Heart left ventricle (tissue), 16 donors: Measurements from ENCODE around the gene CACYBP. TPM values are rescaled to one million over a fixed set of nuclear protein-coding genes. Genes with fewer than 3 reads are reported as not detected.

Source experiments
- ATAC-seq, 4 donors: fragments of 200-7000 bp; cut with Tn5 transposase; one replicate each; pipeline ENCODE4 v1.9.1; 2020 to 2022; ENCODE audit warnings: moderate library complexity in 4 of 4, mild to moderate bottlenecking in 3 of 4, moderate number of reproducible peaks in 1 of 4
- DNase-seq, 5 donors: peaks; one replicate each; pipeline ENCODE4 v3.0.0-alpha.2; 2020
- H3K27ac ChIP-seq, 12 donors: fragments of 200-600 bp; sonication (generic) in 4 of 12; one replicate each; pipeline versions ENCODE4 v1.5.0 to v1.8.0; 2016 to 2022; ENCODE audit warnings: mild to moderate bottlenecking in 2 of 12
- H3K27me3 ChIP-seq, 9 donors: fragments of 200-600 bp; sonication (generic) in 2 of 9; one replicate each; pipeline versions ENCODE4 v1.5.1 to v1.8.0; 2016 to 2022; ENCODE audit warnings: mild to moderate bottlenecking in 3 of 9
- H3K36me3 ChIP-seq, 9 donors: fragments of 200-600 bp; sonication (generic) in 2 of 9; one replicate each; pipeline versions ENCODE4 v1.5.0 to v1.8.0; 2018 to 2022; ENCODE audit warnings: mild to moderate bottlenecking in 2 of 9
- H3K4me1 ChIP-seq, 12 donors: fragments of 200-600 bp; sonication (generic) in 4 of 12; one replicate each; pipeline versions ENCODE4 v1.5.0 to v1.8.0; 2016 to 2022; ENCODE audit warnings: mild to moderate bottlenecking in 3 of 12
- H3K4me3 ChIP-seq, 12 donors: fragments of 200-600 bp; sonication (generic) in 4 of 12; one replicate each; pipeline versions ENCODE4 v1.5.0 to v1.8.0; 2017 to 2022; ENCODE audit warnings: mild to moderate bottlenecking in 9 of 12, moderate library complexity in 4 of 12
- H3K9me3 ChIP-seq, 12 donors: fragments of 200-600 bp; sonication (generic) in 4 of 12; one replicate each; pipeline versions ENCODE4 v1.5.0 to v1.8.0; 2016 to 2022; ENCODE audit warnings: mild to moderate bottlenecking in 1 of 12
- POLR2A ChIP-seq, 2 donors: fragments of 450-650 bp; IDR thresholded peaks; one replicate each; pipeline ENCODE4 v1.6.1; 2017; ENCODE audit warnings: antibody characterized with exemption in 2 of 2, mild to moderate bottlenecking in 2 of 2, moderate library complexity in 2 of 2
- whole genome bisulfite sequencing, 4 donors: extraction: QIAGEN DNeasy Blood & Tissue Kit in 2 of 4; methylation state at CpG; one replicate each; pipeline versions ENCODE4 v1.1.5 to v1.1.7; 2013 to 2018; 5-methylcytosine and 5-hydroxymethylcytosine counted together
- intact Hi-C, 10 donors: fragments of 100-400 bp; cut with DNase I; formaldehyde crosslinking; loops; one replicate each; pipeline versions ENCODE4 v1.11.1 to v1.14.2; 2022
- polyA plus RNA-seq, 2 donors: library from polyadenylated mRNA; stranded (reverse); fragments of 200-250 nt; gene quantifications; one replicate each; pipeline ENCODE4 v1.2.3, GENCODE V29; 2013
- total RNA-seq, 9 donors: library from RNA; depleted of rRNA in 2 of 9; stranded (reverse); fragments of >200 nt in 2 of 9; fragmentation: NEBNext Ultra II Directional in 3 of 9; extraction: Animal tissue kit (Norgen Biotek cat#: 25700) in 3 of 9; gene quantifications; one replicate each; pipeline versions ENCODE4 v1.1.0 to v1.2.4, GENCODE V29; 2016 to 2023
- TF ChIP-seq, protein P1 (sequence below), 12 donors: fragments of 200-600 bp; sonication (generic) in 4 of 12; IDR thresholded peaks; one replicate each; pipeline versions ENCODE4 v1.5.0 to v1.8.0; 2018 to 2022; ENCODE audit warnings: antibody characterized with exemption in 12 of 12, mild to moderate bottlenecking in 5 of 12
- donor health status: ischemic (EF 13 %, LVEDD 7.1; RV severe dilation, severe dysfunction).
- donor health status: healthy with polysubstance abuse.
- donor health status: DM: no; HTN: yes; CAD: no.
- donor health status: DM: no; HTN: no; CAD: no.
- donor health status: ischemic (EF 25% LVEDD 6.9; RV normal size, moderate dysfunction).
- donor health status: ischemic (EF 25% LVEDD 5.7; RV mildly dilated, moderate dysfunction).
- donor health status: healthy.
- donor health status: DM: yes; HTN: yes; CAD: no.
- donor health status: ischemic (EF 35%, LVEDD 5.7; RV mildly dilated, moderate dysfunction).
- donor health status: nonischemic (EF 11% LVEDD 7.7; RV severe dilation, severe dysfunction).
- donor health status: DM: yes; HTN: yes; CAD: no.
- donor health status: PGD.
- donor health status: ischemic (EF 29% LVEDD 5.4; RV normal size, mild dysfunction).
- donor health status: nonischemic (EF 23%, LVEDD 6.1; RV moderate dilation, normal function).

Gene CACYBP
- total and polyA plus RNA-seq, 11 donors = 30.1 to 170 (median 54.6) TPM

GRCh38 chr1:175045097-175045496 is 45.4 kb downstream of the CACYBP start:
- DNase-seq (no peak), ATAC-seq (no peak)
- intact Hi-C loops = no loop called here
- TF ChIP-seq, protein P1, sequence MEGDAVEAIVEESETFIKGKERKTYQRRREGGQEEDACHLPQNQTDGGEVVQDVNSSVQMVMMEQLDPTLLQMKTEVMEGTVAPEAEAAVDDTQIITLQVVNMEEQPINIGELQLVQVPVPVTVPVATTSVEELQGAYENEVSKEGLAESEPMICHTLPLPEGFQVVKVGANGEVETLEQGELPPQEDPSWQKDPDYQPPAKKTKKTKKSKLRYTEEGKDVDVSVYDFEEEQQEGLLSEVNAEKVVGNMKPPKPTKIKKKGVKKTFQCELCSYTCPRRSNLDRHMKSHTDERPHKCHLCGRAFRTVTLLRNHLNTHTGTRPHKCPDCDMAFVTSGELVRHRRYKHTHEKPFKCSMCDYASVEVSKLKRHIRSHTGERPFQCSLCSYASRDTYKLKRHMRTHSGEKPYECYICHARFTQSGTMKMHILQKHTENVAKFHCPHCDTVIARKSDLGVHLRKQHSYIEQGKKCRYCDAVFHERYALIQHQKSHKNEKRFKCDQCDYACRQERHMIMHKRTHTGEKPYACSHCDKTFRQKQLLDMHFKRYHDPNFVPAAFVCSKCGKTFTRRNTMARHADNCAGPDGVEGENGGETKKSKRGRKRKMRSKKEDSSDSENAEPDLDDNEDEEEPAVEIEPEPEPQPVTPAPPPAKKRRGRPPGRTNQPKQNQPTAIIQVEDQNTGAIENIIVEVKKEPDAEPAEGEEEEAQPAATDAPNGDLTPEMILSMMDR (IDR thresholded peaks at IDR 0.05) = no peak
- no peak for TF ChIP-seq POLR2A (IDR thresholded peaks at IDR 0.05)
- no peaks in the 10 kb centered on the region for H3K36me3 ChIP-seq
- H3K9me3 ChIP-seq = no peaks in the 10 kb centered on the region
- no peak overlapping the region for H3K27ac ChIP-seq
- no peaks in the 10 kb centered on the region for H3K4me1 ChIP-seq
- 92 to 97% (median 94%) methylated on average over 19 of the region's 19 CpGs for WGBS, 4 donors
- H3K4me3 ChIP-seq = no peak overlapping the region
- H3K27me3 ChIP-seq = peaks cover 0 to 13% (median 0%) of the 10 kb centered on the region in 9 donors

GRCh38 chr1:175045519-175045918 is 45.8 kb downstream of the CACYBP start:
- Histone ChIP-seq H3K4me1 (no peaks in the 10 kb centered on the region), H3K4me3 (no peak overlapping the region), H3K9me3 (no peaks in the 10 kb centered on the region), H3K36me3 (no peaks in the 10 kb centered on the region), H3K27me3 (peaks cover 0 to 18% (median 0%) of the 10 kb centered on the region in 9 donors), H3K27ac (no peak overlapping the region)
- DNase-seq = no peak
- TF ChIP-seq, protein P1 (IDR thresholded peaks at IDR 0.05) = no peak
- no peak for TF ChIP-seq POLR2A (IDR thresholded peaks at IDR 0.05)
- WGBS, 4 donors = 92 to 98% (median 97%) methylated on average over 32 of the region's 32 CpGs
- intact Hi-C loops = no loop called here
- ATAC-seq = no peak

DNA sequence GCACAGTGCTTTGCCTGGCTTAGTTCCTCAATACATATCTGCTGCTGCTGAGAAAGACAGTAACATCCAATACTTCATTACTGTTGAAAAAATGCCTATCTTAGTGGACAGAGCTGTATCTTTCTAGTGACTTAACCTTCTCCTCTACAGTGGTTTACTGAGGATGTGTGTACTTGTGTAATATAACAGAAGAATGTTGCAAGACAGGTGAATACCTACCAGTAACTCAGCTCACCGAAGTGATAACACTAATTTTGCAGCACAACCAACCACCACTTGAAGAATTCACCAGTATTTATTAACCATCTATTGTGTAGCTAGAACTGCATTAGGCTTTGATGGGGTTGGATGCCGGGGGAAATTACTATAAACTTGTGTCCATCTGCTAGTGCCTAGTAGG is 51.2 kb downstream of the CACYBP start:
- 91 to 93% (median 92%) methylated on average over 2 of the region's 2 CpGs for WGBS, 4 donors
- Histone ChIP-seq H3K4me1 (no peaks in the 10 kb centered on the region), H3K27me3 (peaks cover 0 to 15% (median 0%) of the 10 kb centered on the region in 9 donors), H3K9me3 (no peaks in the 10 kb centered on the region), H3K27ac (no peak overlapping the region), H3K4me3 (no peak overlapping the region), H3K36me3 (no peaks in the 10 kb centered on the region)
- ATAC-seq = no peak
- TF ChIP-seq POLR2A (IDR thresholded peaks at IDR 0.05) = no peak
- TF ChIP-seq, protein P1 (IDR thresholded peaks at IDR 0.05) = no peak
- no peak for DNase-seq
- intact Hi-C loops = no loop called here

- 78 to 81% (median 81%) methylated on average over 3 of the region's 3 CpGs for WGBS, 4 donors
These were observed 55.0 kb downstream of the CACYBP start for GRCh38 chr1:175054736-175055135.

More at GRCh38 chr1:175054736-175055135, 55.0 kb downstream of the CACYBP start:
- Histone ChIP-seq H3K4me3 (no peak overlapping the region), H3K36me3 (no peaks in the 10 kb centered on the region), H3K9me3 (peaks cover 0 to 18% (median 0%) of the 10 kb centered on the region in 12 donors), H3K27ac (no peak overlapping the region), H3K27me3 (peaks cover 0 to 9% (median 0%) of the 10 kb centered on the region in 9 donors), H3K4me1 (no peaks in the 10 kb centered on the region)
- TF ChIP-seq, protein P1 (IDR thresholded peaks at IDR 0.05) = no peak
- TF ChIP-seq POLR2A (IDR thresholded peaks at IDR 0.05) = no peak
- no peak for ATAC-seq
- no peak for DNase-seq
- intact Hi-C loops = no loop called here

Other genes starting within 250 kb of the CACYBP start
- 10 to 100 TPM; 15.5 to 27.0 (median 22.7) TPM for gene MRPS14, start 23.5 kb downstream of the CACYBP start, total RNA-seq
- gene MRPS14, start 23.5 kb downstream of the CACYBP start, polyA plus RNA-seq = 10 to 100 TPM; 12.4 to 25.0 TPM
- under 1 TPM in 6 of 9 donors, not detected in 3; 0.05 to 0.59 (median 0.19) TPM for gene TNN, start 67.9 kb downstream of the CACYBP start, total RNA-seq
- under 1 TPM; 0.03 to 0.08 TPM for gene TNN, start 67.9 kb downstream of the CACYBP start, polyA plus RNA-seq
- gene KIAA0040, start 192.8 kb downstream of the CACYBP start, total RNA-seq = 10 to 100 TPM; 10.0 to 45.3 (median 12.9) TPM
- 10 to 100 TPM in 1 of 2 donors, 1 to 10 TPM in 1; 4.8 to 16.0 TPM for gene KIAA0040, start 192.8 kb downstream of the CACYBP start, polyA plus RNA-seq